Mammary microvascular endothelial cell (primary cell): ENCODE measurements around the gene STXBP6. TPM values are rescaled to one million over a fixed set of nuclear protein-coding genes. Genes with fewer than 3 reads are reported as not detected.

ENCODE experiments used
- total RNA-seq: library from RNA; depleted of rRNA; stranded (reverse); fragments of >200 nt; gene quantifications from 2 replicates; pipeline ENCODE4 v1.2.3, GENCODE V29; 2015

The STXBP6 gene
- total RNA-seq, result 0.49 TPM in 1 of 2 replicates, not detected in the other

GRCh38 chr14:25049568-25050268 is at the start of gene STXBP6:
Gene STXBP6, minus strand, starts transcription at chr14:25050147. Its CDS starts 75,329 bp downstream, at chr14:24974818.

